IPS-20b (cell line): ENCODE data around the gene MAFF.

Source experiments
- H3K27ac ChIP-seq: one replicate; pipeline ENCODE4 v1.5.1; 2013; ENCODE audit warnings: low read length
- H3K27me3 ChIP-seq: 2 replicates; pipeline ENCODE4 v1.6.1; 2013; ENCODE audit warnings: mild to moderate bottlenecking, low read length, inconsistent platforms; ENCODE audit not compliant: insufficient read depth
- H3K36me3 ChIP-seq: 2 replicates; pipeline ENCODE4 v1.6.1; 2013; ENCODE audit warnings: low read depth, mild to moderate bottlenecking, inconsistent platforms, low read length, moderate library complexity; ENCODE audit not compliant: insufficient read depth
- H3K4me1 ChIP-seq: 2 replicates; pipeline ENCODE4 v1.6.1; 2013; ENCODE audit warnings: mild to moderate bottlenecking, control low read depth, inconsistent platforms, low read length, moderate library complexity; ENCODE audit not compliant: insufficient read depth
- H3K4me3 ChIP-seq: 2 replicates; pipeline ENCODE4 v1.5.1; 2013; ENCODE audit warnings: mild to moderate bottlenecking, low read length, inconsistent platforms
- H3K9ac ChIP-seq: 2 replicates; pipeline ENCODE4 v1.6.1; 2013; ENCODE audit warnings: low read depth, mild to moderate bottlenecking, inconsistent platforms, low read length, moderate library complexity
- H3K9me3 ChIP-seq: 2 replicates; pipeline ENCODE4 v1.6.1; 2013; ENCODE audit warnings: mild to moderate bottlenecking, low read depth, low read length, inconsistent platforms; ENCODE audit not compliant: insufficient read depth

Gene MAFF

GRCh38 chr22:38211556-38211955, 9.8 kb downstream of the MAFF start:
- Histone ChIP-seq H3K4me1 (peaks cover 5% of the 10 kb centered on the region; the same call in 1 of the 2 replicates), H3K27me3 (peaks cover 16% of the 10 kb centered on the region), H3K9me3 (no peaks in the 10 kb centered on the region), H3K9ac (no peak overlapping the region), H3K36me3 (no peaks in the 10 kb centered on the region), H3K27ac (no peak overlapping the region), H3K4me3 (no peak overlapping the region)

GRCh38 chr22:38212442-38212841, 10.6 kb downstream of the MAFF start:
- Histone ChIP-seq H3K9me3 (no peaks in the 10 kb centered on the region), H3K27me3 (peaks cover 16% of the 10 kb centered on the region), H3K4me3 (no peak overlapping the region), H3K9ac (no peak overlapping the region), H3K36me3 (no peaks in the 10 kb centered on the region), H3K4me1 (peaks cover 5% of the 10 kb centered on the region; the same call in 1 of the 2 replicates), H3K27ac (no peak overlapping the region)

- no peaks in the 10 kb centered on the region for H3K9me3 ChIP-seq
- no peak overlapping the region for H3K9ac ChIP-seq
- H3K4me1 ChIP-seq: peaks cover 12% of the 10 kb centered on the region
- no peaks in the 10 kb centered on the region for H3K36me3 ChIP-seq
- H3K27ac ChIP-seq: no peak overlapping the region
- H3K27me3 ChIP-seq: peaks cover 16% of the 10 kb centered on the region
- H3K4me3 ChIP-seq: peak overlapping the region; percentile 64; the same call in 1 of the 2 replicates
Observed at GRCh38 chr22:38213319-38213989, 11.7 kb downstream of the MAFF start.

GRCh38 chr22:38213990-38214301, 12.2 kb downstream of the MAFF start:
- Histone ChIP-seq H3K9ac (no peak overlapping the region; the same call in 1 of the 2 replicates), H3K27ac (no peak overlapping the region), H3K4me1 (peaks cover 13% of the 10 kb centered on the region), H3K27me3 (peaks cover 16% of the 10 kb centered on the region), H3K9me3 (no peaks in the 10 kb centered on the region), H3K36me3 (no peaks in the 10 kb centered on the region), H3K4me3 (peak overlapping the region; percentile 64; the same call in 1 of the 2 replicates)

- Histone ChIP-seq H3K27me3 (peaks cover 16% of the 10 kb centered on the region), H3K4me1 (peaks cover 17% of the 10 kb centered on the region), H3K36me3 (no peaks in the 10 kb centered on the region), H3K4me3 (peak overlapping the region; percentile 64), H3K9me3 (no peaks in the 10 kb centered on the region), H3K9ac (peak overlapping the region; percentile 53; the same call in 1 of the 2 replicates), H3K27ac (no peak overlapping the region)
Observed at GRCh38 chr22:38214302-38215056, 12.7 kb downstream of the MAFF start.

- Histone ChIP-seq H3K4me1 (peaks cover 17% of the 10 kb centered on the region), H3K27me3 (peaks cover 16% of the 10 kb centered on the region), H3K9me3 (no peaks in the 10 kb centered on the region), H3K9ac (peak overlapping the region; percentile 53; the same call in 1 of the 2 replicates), H3K27ac (no peak overlapping the region), H3K4me3 (peak overlapping the region; percentile 64; the same call in 1 of the 2 replicates), H3K36me3 (0 out of 2 replicates have a peak, but pooled peaks cover under 1% of the 10 kb centered on the region)
Observed at GRCh38 chr22:38215156-38216038, 13.6 kb downstream of the MAFF start.

GRCh38 chr22:38218661-38219622, 17.1 kb downstream of the MAFF start:
- Histone ChIP-seq H3K9ac (peak overlapping the region; percentile 62; the same call in 1 of the 2 replicates), H3K27ac (no peak overlapping the region), H3K4me3 (no peak overlapping the region)

GRCh38 chr22:38219632-38220031, 17.8 kb downstream of the MAFF start:
- Histone ChIP-seq H3K36me3 (peaks cover 22% of the 10 kb centered on the region), H3K9me3 (no peaks in the 10 kb centered on the region), H3K4me3 (no peak overlapping the region), H3K9ac (no peak overlapping the region), H3K27ac (no peak overlapping the region), H3K27me3 (no peaks in the 10 kb centered on the region), H3K4me1 (peaks cover 17% of the 10 kb centered on the region)

More at GRCh38 chr22:38218661-38219622, 17.1 kb downstream of the MAFF start:
- peaks cover 7% of the 10 kb centered on the region for H3K27me3 ChIP-seq
- no peaks in the 10 kb centered on the region for H3K9me3 ChIP-seq
- H3K4me1 ChIP-seq: peaks cover 17% of the 10 kb centered on the region
- H3K36me3 ChIP-seq: peaks cover 17% of the 10 kb centered on the region

GRCh38 chr22:38220163-38220562, 18.4 kb downstream of the MAFF start:
- H3K4me1 ChIP-seq: peaks cover 13% of the 10 kb centered on the region
- peaks cover 27% of the 10 kb centered on the region for H3K36me3 ChIP-seq
- no peak overlapping the region for H3K9ac ChIP-seq

GRCh38 chr22:38220653-38221386, 19.0 kb downstream of the MAFF start:
- Histone ChIP-seq H3K9ac (no peak overlapping the region), H3K27me3 (no peaks in the 10 kb centered on the region), H3K36me3 (peaks cover 34% of the 10 kb centered on the region), H3K27ac (no peak overlapping the region), H3K9me3 (no peaks in the 10 kb centered on the region), H3K4me3 (no peak overlapping the region), H3K4me1 (peaks cover 12% of the 10 kb centered on the region)

More at GRCh38 chr22:38220163-38220562, 18.4 kb downstream of the MAFF start:
- H3K27me3 ChIP-seq: no peaks in the 10 kb centered on the region
- no peak overlapping the region for H3K4me3 ChIP-seq
- H3K9me3 ChIP-seq: no peaks in the 10 kb centered on the region
- H3K27ac ChIP-seq: no peak overlapping the region
